ENCODE results near the gene IP6K2.

Gene IP6K2

DNA sequence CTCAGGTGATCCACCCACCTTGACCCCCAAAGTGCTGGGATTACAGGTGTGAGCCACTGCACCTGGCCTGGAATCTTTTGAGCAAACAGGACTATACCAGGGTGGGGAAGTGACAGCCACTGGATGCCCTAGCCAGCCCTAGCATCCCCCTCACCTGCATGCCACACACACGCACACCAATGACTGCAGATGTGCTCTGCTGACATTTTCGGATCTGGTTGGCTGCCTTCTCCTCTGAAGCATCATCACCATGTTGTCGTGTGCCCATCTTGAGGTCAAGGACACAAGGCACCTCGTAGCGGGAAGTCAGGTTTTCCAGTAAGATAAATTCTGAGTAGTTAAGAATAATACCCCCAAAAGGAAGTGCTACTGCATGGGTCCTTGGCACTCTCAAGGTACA lies 27.6 kb downstream of the IP6K2 start:
- TF ChIP-seq, protein P1, sequence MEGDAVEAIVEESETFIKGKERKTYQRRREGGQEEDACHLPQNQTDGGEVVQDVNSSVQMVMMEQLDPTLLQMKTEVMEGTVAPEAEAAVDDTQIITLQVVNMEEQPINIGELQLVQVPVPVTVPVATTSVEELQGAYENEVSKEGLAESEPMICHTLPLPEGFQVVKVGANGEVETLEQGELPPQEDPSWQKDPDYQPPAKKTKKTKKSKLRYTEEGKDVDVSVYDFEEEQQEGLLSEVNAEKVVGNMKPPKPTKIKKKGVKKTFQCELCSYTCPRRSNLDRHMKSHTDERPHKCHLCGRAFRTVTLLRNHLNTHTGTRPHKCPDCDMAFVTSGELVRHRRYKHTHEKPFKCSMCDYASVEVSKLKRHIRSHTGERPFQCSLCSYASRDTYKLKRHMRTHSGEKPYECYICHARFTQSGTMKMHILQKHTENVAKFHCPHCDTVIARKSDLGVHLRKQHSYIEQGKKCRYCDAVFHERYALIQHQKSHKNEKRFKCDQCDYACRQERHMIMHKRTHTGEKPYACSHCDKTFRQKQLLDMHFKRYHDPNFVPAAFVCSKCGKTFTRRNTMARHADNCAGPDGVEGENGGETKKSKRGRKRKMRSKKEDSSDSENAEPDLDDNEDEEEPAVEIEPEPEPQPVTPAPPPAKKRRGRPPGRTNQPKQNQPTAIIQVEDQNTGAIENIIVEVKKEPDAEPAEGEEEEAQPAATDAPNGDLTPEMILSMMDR (conservative IDR thresholded peaks at IDR 0.05; ENCODE audit: control insufficient read depth, insufficient read depth, low read depth, low read length): no peak
- DNase-seq (ENCODE audit: low read depth): no peak

DNA sequence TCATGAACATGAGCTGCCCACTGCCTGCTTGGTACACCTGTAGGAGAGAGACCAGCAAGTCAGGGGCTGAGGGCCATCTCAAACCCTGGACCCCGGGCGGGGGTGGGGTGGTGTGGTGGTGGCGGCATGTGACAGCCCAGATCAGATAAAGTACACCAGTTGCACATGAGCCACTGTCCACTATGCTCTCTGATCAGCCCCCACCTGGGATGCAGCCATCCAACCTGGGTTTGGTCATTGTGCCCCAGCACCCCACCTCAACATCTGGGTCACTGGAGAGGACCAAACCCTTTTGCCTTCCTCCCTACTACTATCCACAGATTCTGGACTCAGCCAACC lies 28.3 kb downstream of the IP6K2 start:
- DNase-seq (ENCODE audit: low read depth): no peak
- no peak overlapping the region for H3K4me3 ChIP-seq (ENCODE audit: control insufficient read depth, low read depth, low read length)
- TF ChIP-seq, protein P1 (conservative IDR thresholded peaks at IDR 0.05; ENCODE audit: control insufficient read depth, insufficient read depth, low read depth, low read length): no peak

More for the DNA sequence above, 27.6 kb downstream of the IP6K2 start:
- no peak overlapping the region for H3K4me3 ChIP-seq (ENCODE audit: control insufficient read depth, low read depth, low read length)

DNA sequence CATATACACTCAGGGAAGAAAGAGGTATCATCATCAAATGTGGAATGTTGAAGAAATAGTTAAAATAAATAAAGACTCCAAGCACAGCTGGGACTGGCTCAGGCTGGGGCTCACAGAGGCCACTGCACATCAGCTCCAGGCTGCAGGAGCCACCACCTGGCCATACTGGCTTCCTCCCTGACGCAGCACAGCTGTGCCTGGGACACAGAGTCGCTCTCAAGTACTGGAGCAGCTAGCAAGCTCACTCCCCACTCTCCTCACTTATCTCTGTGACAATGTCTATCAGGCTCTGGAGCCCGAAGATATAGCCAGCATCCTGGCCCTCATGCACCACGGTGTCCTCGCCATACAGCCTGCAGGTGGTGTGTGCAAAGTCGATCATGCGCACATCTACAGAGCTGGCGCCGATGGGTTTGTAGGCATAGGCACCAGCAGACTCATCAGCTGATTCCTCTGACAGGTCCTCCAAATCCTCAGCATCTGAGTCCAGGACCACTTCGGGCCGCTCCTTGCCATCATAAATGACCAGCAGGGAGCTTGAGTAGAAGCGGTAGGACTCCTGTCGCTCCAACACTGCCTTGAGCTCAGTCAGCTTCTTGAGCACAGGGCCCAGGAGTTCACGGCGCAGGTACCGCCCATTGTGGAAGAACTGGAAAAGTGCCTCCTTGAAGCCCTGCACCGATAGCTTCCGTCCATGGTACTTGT lies 28.8 kb downstream of the IP6K2 start:
- TF ChIP-seq, protein P1 (conservative IDR thresholded peaks at IDR 0.05; ENCODE audit: control insufficient read depth, insufficient read depth, low read depth, low read length): no peak
- no peak for DNase-seq (ENCODE audit: low read depth)
- H3K4me3 ChIP-seq (ENCODE audit: control insufficient read depth, low read depth, low read length): no peak overlapping the region

DNA sequence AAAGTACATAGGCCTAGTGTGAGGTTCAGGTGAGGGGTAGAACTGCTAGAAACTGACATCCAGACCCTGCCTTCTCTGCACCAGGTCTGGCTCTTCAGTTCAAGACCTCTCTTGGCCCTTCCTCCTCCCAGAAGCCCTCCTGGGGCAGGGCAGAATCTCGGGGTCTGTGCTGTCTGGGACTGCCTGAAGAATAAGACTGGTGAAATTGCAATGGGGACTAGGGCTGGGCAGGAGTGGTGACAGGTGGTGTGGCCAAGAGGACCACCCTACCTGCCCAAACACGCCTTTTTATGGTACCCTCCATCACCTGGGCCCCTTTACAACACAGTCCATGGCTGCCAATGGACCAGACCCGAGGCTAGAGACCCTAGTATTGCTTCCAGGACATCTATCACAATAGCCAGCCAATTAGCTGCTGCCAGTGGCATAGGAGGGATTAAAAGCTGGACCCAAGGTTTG lies 29.8 kb downstream of the IP6K2 start:
- TF ChIP-seq, protein P1 (conservative IDR thresholded peaks at IDR 0.05; ENCODE audit: control insufficient read depth, insufficient read depth, low read depth, low read length): no peak
- no peak for DNase-seq (ENCODE audit: low read depth)
- H3K4me3 ChIP-seq (ENCODE audit: control insufficient read depth, low read depth, low read length): no peak overlapping the region

DNA sequence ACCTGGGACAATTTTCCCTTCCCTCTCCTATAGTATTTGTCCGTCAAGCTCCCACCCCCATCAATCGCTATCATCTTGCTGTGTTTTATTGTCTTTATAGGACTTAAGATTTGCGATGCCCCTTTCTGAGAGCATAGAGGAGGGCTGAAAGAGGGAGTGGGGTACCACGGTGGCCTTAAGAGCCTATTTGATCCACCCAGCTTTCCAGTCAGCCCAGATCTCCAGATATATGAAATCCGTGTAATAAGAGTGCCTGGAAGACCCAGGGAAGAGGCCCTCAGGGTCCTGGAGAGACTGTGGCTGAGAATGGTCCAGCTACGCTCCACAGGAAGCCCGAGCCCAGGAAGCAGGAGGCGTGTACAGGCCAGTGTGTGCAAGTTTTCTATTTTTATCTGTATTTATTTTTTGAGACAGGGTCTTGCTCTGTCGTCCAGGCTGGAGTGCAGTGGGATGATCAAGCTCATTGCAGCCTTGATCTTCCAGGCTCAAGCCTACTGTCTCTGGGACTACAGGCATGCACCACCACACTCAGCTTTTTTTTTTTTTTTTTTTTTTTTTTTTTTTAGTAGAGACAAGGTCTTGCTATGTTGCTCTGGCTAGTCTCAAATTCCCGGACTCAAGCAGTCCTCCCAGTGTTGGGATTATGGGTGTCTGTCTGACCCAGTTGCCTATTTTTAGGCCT lies 30.3 kb downstream of the IP6K2 start:
- DNase-seq (ENCODE audit: low read depth): no peak
- TF ChIP-seq, protein P1 (conservative IDR thresholded peaks at IDR 0.05; ENCODE audit: control insufficient read depth, insufficient read depth, low read depth, low read length): no peak
- H3K4me3 ChIP-seq (ENCODE audit: control insufficient read depth, low read depth, low read length): no peak overlapping the region

DNA sequence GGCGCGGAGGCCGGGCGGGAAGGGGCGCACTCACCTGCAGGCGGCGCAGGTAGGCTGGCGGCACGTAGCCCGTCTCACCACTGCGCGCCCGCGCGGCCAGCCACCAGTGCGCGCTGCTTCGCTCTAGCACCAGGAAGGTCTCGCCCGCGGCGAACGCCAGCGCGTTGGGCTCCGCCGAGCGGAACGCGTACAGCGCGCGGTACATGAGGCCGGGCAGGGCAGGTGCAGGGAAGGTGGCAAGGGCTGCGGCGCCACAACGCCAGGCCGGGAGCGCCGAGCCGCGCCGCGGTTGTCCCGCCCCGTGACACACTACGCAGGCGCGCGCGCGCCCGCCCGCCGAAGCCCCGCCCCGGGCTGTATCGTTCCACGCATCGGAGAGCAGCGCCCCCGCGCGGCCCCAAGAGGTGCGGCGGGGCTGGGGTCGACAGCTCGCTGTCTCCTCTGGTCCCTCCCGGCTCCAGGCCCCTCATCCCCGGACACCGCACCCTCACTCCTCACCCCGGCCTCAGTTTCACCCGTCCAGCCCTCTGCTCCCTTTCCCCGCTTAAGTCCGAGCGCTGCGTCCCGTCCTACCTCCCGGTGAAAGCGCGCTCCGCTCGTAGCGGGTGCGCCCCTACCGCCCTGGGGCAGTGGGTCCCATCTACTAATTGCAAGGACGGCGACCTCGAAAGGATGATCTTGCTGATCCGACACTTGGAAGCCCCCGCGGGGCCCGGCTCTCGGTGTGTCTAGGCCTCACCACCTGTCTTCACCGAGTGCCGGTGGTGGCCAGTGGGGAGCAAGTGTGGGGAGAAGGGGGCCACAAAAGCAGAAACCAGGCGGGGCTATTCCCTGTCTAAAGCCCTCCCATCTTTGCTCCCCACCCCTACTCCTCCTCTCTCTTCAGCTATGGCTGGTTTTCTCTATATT lies 31.2 kb downstream of the IP6K2 start, which contains the start of gene NCKIPSD:
Gene NCKIPSD, minus strand, starts transcription at position 313 of the 909 bp plus-strand sequence. Its CDS starts 108 bp downstream, at position 205.
- DNase-seq (ENCODE audit: low read depth): peak; percentile 72

More for the DNA sequence above, 31.2 kb downstream of the IP6K2 start, which contains the start of gene NCKIPSD:
- TF ChIP-seq, protein P1 (conservative IDR thresholded peaks at IDR 0.05; ENCODE audit: control insufficient read depth, insufficient read depth, low read depth, low read length): peak; percentile 45
- peak within 1 kb of the TSS; percentile 77 for H3K4me3 ChIP-seq (ENCODE audit: control insufficient read depth, low read depth, low read length)
